Activated CD4-positive, alpha-beta T cell treated with anti-CD3 and anti-CD28 coated beads, Interleukin-2, amount 10 ng/mL, durations not matched to agents 7 days and 5 days (primary cell): ENCODE results near the gene ZBTB21. TPM values are rescaled to one million over a fixed set of nuclear protein-coding genes. Genes with fewer than 3 reads are reported as not detected.

Experiments used
- CTCF ChIA-PET: fragments of 350-600 bp; sonication (Branson Sonifier 250); formaldehyde crosslinking; loops from one replicate; lab custom pipeline; 2021; ENCODE audit warnings: antibody characterized with exemption; lab: Charles Lee
- POLR2A ChIA-PET: fragments of 350-600 bp; sonication (Branson Sonifier 250); formaldehyde crosslinking; loops from one replicate; lab custom pipeline; 2021; ENCODE audit warnings: antibody characterized with exemption; lab: Charles Lee
- DNase-seq: peaks from one replicate; pipeline ENCODE4 v3.0.0-alpha.2; 2020
- H3K27ac Mint-ChIP-seq: one replicate; pipeline ENCODE4 v1.8.0; 2021; ENCODE audit warnings: mild to moderate bottlenecking, moderate library complexity, mixed read lengths
- H3K27me3 Mint-ChIP-seq: one replicate; pipeline ENCODE4 v1.8.0; 2021; ENCODE audit warnings: mixed read lengths
- H3K36me3 Mint-ChIP-seq: one replicate; pipeline ENCODE4 v1.8.0; 2021; ENCODE audit warnings: low read depth, mixed read lengths
- H3K4me1 Mint-ChIP-seq: one replicate; pipeline ENCODE4 v1.8.0; 2021; ENCODE audit warnings: mixed read lengths
- H3K4me3 Mint-ChIP-seq: one replicate; pipeline ENCODE4 v1.8.0; 2021; ENCODE audit warnings: mild to moderate bottlenecking, moderate library complexity, mixed read lengths
- H3K9me3 Mint-ChIP-seq: one replicate; pipeline ENCODE4 v1.8.0; 2021; ENCODE audit warnings: mixed read lengths
- total RNA-seq, 2 experiments: library from RNA; stranded (reverse); gene quantifications; one replicate each; pipeline ENCODE4 v1.2.3, GENCODE V29; 2021

ZBTB21 gene
- total RNA-seq, 2 experiments from 2014 or later, result 22.1 to 22.6 TPM

DNA sequence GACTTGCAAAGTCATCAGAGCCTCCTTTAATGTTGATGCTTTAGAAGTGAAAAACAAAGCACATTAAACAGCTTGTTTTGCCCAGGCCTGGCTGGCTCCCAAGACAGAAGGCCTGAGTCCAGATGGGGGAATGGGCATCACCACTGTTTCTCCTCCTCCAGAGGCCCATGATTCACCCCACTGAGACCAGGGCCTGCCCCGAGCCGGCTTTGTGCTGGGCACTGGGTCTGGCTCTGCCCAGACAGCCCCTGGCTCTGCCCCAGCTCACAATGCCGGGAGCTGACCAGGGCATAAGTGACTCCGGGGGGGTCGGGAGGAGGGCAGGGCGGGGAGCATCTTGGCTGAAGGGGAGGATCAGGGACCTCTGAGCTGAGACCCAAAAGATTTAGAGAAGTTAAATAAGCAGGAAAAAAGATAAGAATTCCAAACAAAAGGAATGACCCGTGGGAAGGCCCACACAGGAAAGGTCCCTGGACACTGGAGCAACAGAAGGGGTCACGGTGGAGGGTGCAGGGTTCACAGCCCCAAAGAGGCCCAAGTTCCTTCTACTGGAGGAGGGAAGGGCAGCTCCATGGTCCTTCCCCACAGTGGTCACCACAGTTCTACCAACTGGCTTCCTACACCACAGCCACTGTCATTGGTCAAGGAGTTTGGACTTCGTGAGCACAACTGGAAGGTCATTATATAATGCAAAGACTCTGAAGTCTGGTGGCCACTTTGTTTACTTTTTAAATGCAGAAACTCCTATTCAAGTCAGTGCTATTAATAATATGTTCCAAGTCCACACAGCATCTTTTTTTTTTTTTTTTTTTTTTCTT lies 61.9 kb downstream of the ZBTB21 start:
- ChIA-PET CTCF (interaction anchor here (0.8 to 1.3 kb wide), 2 partner anchors 9 to 159 kb away, joined by 3 read pairs; no protein-coding TSS in a partner anchor), POLR2A (no interaction called here)
- H3K27me3 Mint-ChIP-seq, result peaks cover 16% of the 10 kb centered on the region
- no peaks in the 10 kb centered on the region for H3K36me3 Mint-ChIP-seq
- no peak overlapping the region for H3K27ac Mint-ChIP-seq
- H3K4me3 Mint-ChIP-seq, result no peak overlapping the region
- no peaks in the 10 kb centered on the region for H3K4me1 Mint-ChIP-seq
- H3K9me3 Mint-ChIP-seq, result no peaks in the 10 kb centered on the region
- no peak for DNase-seq

DNA sequence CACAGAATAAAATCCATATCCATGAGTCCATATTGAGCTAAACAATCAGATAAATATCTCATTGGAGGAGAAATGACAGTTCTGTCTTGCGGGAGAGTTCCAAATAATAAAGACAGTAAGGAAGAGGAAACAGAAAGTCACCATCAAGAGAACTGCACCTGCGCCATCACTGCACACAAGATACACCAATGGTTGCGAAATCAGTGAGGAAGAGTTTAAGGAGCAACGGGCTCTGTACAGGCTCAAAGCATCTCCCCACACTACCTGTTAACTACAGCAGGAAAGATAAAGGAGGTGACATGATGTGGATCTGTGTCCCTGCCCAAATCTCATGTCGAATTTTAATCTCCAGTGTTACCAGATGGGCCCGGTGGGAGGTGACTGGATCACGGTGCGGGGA lies 64.2 kb downstream of the ZBTB21 start:
- Mint-ChIP-seq H3K36me3 (no peaks in the 10 kb centered on the region), H3K4me1 (no peaks in the 10 kb centered on the region), H3K27ac (no peak overlapping the region), H3K27me3 (no peaks in the 10 kb centered on the region), H3K9me3 (no peaks in the 10 kb centered on the region), H3K4me3 (no peak overlapping the region)
- ChIA-PET POLR2A (no interaction called here), CTCF (interaction anchor here (0.6 kb wide), 1 partner anchor 46 kb away, joined by 4 read pairs; no protein-coding TSS in a partner anchor)
- DNase-seq, result no peak

DNA sequence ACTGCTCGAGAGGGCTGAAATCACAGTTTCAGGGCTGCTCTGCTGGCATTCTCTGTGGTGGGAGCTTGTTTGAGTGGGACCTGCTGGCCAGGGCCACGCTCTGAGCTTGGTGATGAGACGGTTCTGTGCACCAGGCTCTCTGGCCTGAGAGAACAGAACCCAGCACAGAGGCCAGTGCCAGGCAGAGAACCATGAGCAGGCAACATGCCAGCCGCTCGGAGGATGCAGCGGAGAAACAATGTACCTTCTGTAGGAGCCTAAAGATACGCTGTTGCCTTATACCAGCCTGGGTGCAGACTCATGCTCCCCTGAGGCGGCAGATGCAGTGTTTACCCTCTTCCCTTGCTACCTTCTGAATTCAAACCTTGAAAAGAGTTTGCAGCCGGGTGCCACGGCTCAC lies 66.3 kb downstream of the ZBTB21 start:
- Mint-ChIP-seq H3K9me3 (no peaks in the 10 kb centered on the region), H3K4me3 (no peak overlapping the region), H3K4me1 (no peaks in the 10 kb centered on the region), H3K27ac (no peak overlapping the region), H3K27me3 (no peaks in the 10 kb centered on the region), H3K36me3 (no peaks in the 10 kb centered on the region)
- DNase-seq, result no peak
- CTCF ChIA-PET, result interaction anchor here (1.1 kb wide), 1 partner anchor 19 kb away, joined by 3 read pairs; no protein-coding TSS in a partner anchor
- POLR2A ChIA-PET, result no interaction called here

DNA sequence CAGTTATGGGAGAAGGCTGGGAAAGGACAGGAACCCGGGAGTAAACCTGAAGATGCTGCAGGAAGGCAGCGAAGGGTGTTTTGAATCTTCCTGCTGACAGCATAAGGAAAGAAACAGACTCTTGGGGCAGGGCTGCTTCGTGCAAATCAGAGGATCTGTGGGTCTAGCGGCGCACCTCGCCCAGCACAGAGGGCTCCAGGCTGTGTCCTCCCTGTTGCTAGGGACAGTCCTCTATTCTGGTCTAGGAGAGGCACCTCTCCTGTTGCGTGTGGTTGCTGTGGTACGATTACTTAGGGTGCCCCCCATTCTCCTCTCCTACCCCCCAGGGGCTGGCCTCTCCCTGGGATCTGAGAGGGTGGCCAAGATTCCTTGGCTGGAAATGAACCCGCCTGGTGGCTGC lies 67.7 kb downstream of the ZBTB21 start:
- POLR2A ChIA-PET, result no interaction called here
- no peak for DNase-seq
- H3K4me1 Mint-ChIP-seq, result no peaks in the 10 kb centered on the region
- H3K4me3 Mint-ChIP-seq, result no peak overlapping the region
- H3K36me3 Mint-ChIP-seq, result no peaks in the 10 kb centered on the region
- CTCF ChIA-PET, result no interaction called here
- H3K27ac Mint-ChIP-seq, result no peak overlapping the region
- no peaks in the 10 kb centered on the region for H3K9me3 Mint-ChIP-seq
- H3K27me3 Mint-ChIP-seq, result peaks cover 2% of the 10 kb centered on the region

DNA sequence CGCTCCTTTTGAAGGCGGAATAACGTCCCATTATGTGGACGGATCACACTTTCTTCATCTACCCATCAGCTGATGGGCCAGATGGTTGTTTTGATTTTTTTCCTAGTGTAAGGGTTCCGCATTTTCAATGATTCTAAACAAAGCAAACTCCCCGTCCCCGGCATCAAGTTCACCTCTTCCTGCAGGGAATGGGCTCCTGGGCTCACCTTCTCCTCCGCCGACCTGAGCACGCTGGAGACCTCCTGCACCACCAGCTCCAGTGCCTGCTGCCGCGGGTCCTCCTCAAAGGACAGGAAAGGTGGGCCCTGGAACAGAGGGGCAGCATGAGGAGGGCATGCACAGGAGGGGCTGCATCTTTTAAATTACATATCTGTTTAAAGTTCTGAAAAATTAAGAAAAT lies 68.2 kb downstream of the ZBTB21 start:
- POLR2A ChIA-PET, result no interaction called here
- DNase-seq, result no peak
- CTCF ChIA-PET, result no interaction called here
- H3K4me3 Mint-ChIP-seq, result no peak overlapping the region
- no peak overlapping the region for H3K27ac Mint-ChIP-seq
- no peaks in the 10 kb centered on the region for H3K9me3 Mint-ChIP-seq
- H3K27me3 Mint-ChIP-seq, result peaks cover 2% of the 10 kb centered on the region
- H3K4me1 Mint-ChIP-seq, result no peaks in the 10 kb centered on the region
- no peaks in the 10 kb centered on the region for H3K36me3 Mint-ChIP-seq

DNA sequence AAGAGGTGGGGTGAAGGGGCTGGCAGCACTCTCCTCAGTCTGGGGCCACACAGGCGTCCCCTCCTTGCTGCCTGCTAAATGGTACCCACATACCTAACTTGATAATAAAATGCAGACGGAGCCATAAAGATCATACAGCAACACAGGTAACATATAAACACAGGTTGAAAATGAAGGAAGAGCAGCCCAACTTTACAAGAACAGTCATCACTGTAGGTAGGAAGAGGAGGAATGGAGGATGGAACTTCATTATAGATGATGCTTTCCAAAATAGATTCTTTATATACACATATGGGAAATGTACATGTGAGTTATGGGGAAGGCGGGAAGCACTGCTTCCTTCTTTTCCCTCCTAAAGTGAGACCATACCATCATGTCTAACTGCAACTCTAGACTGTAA lies 69.7 kb downstream of the ZBTB21 start:
- H3K36me3 Mint-ChIP-seq, result no peaks in the 10 kb centered on the region
- no peak overlapping the region for H3K4me3 Mint-ChIP-seq
- H3K27me3 Mint-ChIP-seq, result peaks cover 8% of the 10 kb centered on the region
- H3K4me1 Mint-ChIP-seq, result no peaks in the 10 kb centered on the region
- H3K9me3 Mint-ChIP-seq, result no peaks in the 10 kb centered on the region
- no peak overlapping the region for H3K27ac Mint-ChIP-seq
- CTCF ChIA-PET, result interaction anchor here (0.8 kb wide), 1 partner anchor 39 kb away, joined by 3 read pairs; no protein-coding TSS in a partner anchor
- POLR2A ChIA-PET, result no interaction called here
- no peak for DNase-seq

DNA sequence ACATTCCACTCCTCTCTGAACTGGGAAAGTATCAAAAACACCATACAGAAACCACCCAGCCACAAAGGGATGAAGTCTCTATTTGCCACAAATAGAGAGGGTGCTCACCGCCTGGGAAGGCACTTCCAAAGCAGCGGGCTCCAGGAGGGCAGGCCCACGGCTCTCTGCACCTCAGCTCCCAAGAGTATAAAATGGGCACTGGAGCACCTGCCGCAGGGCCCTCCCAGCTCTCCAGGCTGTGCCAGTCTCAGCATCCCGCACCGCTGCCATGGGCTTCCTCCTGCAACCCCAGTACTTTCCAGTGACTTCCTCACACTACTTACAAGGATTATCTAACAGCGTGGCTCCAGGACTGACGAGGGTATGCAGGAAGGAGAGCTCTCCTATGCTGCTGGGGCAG lies 70.8 kb downstream of the ZBTB21 start:
- CTCF ChIA-PET, result no interaction called here
- Mint-ChIP-seq H3K4me1 (no peaks in the 10 kb centered on the region), H3K27me3 (peaks cover 8% of the 10 kb centered on the region), H3K9me3 (no peaks in the 10 kb centered on the region), H3K36me3 (no peaks in the 10 kb centered on the region), H3K27ac (no peak overlapping the region), H3K4me3 (no peak overlapping the region)
- POLR2A ChIA-PET, result no interaction called here
- DNase-seq, result no peak

Other genes starting within 250 kb of the ZBTB21 start
- under 1 TPM in 1 of 2 experiments, not detected in 1; 0.07 TPM for gene RIPK4, start 243.3 kb downstream of the ZBTB21 start, total RNA-seq
- 10 to 100 TPM in 1 of 2 experiments, 1 to 10 TPM in 1; 10.0 to 10.3 TPM for gene PRDM15, start 131.0 kb downstream of the ZBTB21 start, total RNA-seq
- gene C2CD2, start 56.3 kb downstream of the ZBTB21 start, total RNA-seq, result 1 to 10 TPM; 7.0 to 8.8 TPM
- gene UMODL1, start 61.0 kb upstream of the ZBTB21 start, total RNA-seq, result under 1 TPM; 0.10 to 0.21 TPM
- 10 to 100 TPM; 10.2 to 12.3 TPM for gene ABCG1, start 208.8 kb upstream of the ZBTB21 start, total RNA-seq